ENCODE results near the gene SLC6A16. TPM values are rescaled to one million over a fixed set of nuclear protein-coding genes. Genes with fewer than 3 reads are reported as not detected.
"Not testable (repeated sequence)": the region's sequence is repeated elsewhere in the genome, so short reads cannot be mapped to it uniquely, and the experiment has no call there.

SLC6A16 gene
- total RNA-seq, 1 experiment from 2014 or later = 0.40 TPM

DNA sequence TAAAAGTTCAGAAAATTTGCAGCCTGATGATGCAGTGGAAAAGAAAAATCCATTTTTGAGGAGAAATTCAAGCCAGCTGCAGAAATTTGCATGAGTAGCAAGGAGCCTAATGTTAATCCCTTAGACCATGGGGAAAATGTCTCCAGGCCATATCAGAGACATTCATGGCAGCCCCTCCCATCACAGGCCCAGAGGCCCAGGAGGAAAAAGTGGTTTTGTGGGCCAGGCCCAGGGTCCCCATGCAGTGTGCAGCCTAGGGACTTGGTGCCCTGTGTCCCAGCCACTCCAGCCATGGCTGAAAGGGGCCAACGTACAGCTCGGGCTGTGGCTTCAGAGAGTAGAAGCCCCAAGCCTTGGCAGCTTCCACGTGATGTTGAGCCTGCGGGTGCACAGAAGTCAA lies 36.8 kb downstream of the SLC6A16 start:
- not testable (repeated sequence) for H3K4me3 ChIP-seq; H3K4me1 ChIP-seq; H3K36me3 ChIP-seq; H3K27me3 ChIP-seq; H3K9me3 ChIP-seq (replicated peaks); DNase-seq; H3K27ac ChIP-seq

DNA sequence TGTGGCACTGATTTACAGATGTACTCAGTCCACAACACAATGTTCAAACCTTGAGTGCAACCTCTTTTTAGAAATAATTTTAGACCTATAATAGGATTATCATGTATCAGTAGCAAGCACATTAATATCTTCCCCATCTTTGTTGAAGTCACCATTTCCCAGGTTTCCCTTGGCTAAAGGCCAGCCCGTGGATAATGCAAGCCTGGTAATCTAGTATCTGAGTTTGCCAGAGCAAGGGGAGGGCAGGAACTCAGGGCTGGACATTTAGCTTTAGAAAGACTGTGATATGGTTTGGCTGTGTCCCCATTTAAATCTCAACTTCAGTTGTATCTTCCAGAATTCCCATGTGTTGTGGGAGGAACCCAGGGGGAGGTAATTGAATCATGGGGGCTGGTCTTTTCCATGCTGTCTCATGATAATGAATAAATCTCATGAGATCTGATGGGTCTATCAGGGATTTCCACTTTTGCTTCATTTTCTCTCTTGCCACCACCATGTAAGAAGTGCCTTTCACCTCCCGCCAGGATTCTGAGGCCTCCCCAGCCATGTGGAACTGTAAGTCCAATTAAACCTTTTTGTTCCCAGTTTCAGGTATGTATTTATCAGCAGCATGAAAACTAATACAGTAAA lies 37.7 kb downstream of the SLC6A16 start:
- Histone ChIP-seq H3K27me3 (no peaks in the 10 kb centered on the region), H3K4me3 (no peak overlapping the region), H3K4me1 (no peaks in the 10 kb centered on the region), H3K36me3 (no peaks in the 10 kb centered on the region), H3K27ac (no peak overlapping the region), H3K9me3 (replicated peaks) (no peaks in the 10 kb centered on the region)
- no peak for DNase-seq

DNA sequence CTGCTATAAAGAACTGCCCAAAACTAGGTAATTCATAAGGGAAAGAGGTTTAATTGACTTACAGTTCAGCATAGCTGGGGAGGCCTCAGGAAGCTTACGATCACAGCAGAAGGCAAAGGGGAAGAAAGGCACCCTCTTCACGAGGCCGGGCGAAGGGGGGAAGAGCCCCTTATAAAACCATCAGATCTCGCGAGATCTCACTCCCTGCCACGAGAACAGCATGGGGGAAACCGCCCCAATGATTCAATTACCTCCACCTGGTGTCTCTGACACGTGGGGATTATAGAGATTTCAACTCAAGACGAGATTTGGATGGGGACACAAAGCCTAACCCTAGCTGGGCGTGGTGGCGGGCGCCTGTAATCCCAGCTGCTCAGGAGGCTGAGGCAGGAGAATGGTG lies 42.8 kb downstream of the SLC6A16 start:
- Histone ChIP-seq H3K4me3 (no peak overlapping the region), H3K36me3 (no peaks in the 10 kb centered on the region), H3K9me3 (replicated peaks) (no peaks in the 10 kb centered on the region), H3K4me1 (no peaks in the 10 kb centered on the region), H3K27ac (no peak overlapping the region), H3K27me3 (no peaks in the 10 kb centered on the region)
- no peak for DNase-seq

DNA sequence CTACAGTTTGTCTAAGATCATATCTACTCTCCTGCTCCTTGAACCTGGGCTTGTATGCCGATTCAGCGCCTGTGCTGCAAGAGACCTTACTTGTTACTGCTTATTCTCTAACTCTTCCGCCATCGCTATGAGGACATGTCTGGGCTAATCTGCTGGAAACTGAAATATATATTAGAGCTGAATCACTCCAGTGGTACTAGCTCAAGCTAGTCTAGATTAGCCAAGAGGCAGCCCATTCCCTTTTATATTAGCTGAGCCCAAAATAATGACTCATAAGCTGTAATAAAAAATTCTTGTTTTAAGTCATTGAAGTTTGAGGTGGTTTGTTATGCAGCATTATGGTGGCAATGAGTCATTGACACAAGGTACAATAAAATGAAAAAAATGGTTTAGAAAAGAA lies 52.8 kb downstream of the SLC6A16 start:
- no peaks in the 10 kb centered on the region for H3K4me1 ChIP-seq
- no peak overlapping the region for H3K4me3 ChIP-seq
- DNase-seq = no peak
- H3K36me3 ChIP-seq = no peaks in the 10 kb centered on the region
- no peaks in the 10 kb centered on the region for H3K27me3 ChIP-seq
- no peaks in the 10 kb centered on the region for H3K9me3 ChIP-seq (replicated peaks)
- no peak overlapping the region for H3K27ac ChIP-seq

DNA sequence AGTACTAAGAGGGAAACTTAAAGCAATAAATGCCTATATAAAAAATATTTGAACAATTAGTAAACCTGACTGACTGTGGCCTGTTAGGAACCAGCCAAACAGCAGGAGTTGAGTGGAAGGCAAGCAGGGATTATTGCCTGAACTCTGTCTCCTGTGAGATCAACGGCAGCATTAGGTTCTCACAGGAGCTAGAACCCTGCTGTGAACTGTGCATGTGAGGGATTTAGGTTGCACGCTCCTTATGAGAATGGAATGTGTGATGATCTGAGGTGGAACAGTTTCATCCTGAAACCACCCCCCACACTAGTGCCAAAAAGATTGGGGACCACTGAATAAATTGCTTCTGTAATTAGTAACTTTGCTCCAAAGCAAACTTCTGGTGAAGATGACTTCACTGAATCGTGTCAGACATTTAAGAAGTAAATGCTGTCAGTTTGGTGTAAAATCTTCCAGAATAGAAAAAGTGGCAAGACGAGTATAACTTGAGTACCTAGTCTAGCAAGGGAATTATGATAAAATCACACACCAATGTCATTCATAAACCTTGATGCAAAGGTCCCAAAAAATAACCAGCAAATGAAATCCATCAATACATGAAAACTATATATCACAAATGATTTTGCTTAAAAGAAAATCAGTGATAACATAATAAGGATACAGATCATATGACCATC lies 53.8 kb downstream of the SLC6A16 start:
- Histone ChIP-seq H3K36me3 (no peaks in the 10 kb centered on the region), H3K27ac (no peak overlapping the region), H3K4me3 (no peak overlapping the region), H3K9me3 (replicated peaks) (no peaks in the 10 kb centered on the region), H3K27me3 (no peaks in the 10 kb centered on the region), H3K4me1 (no peaks in the 10 kb centered on the region)
- peak in 1 of 2 experiments; percentile 24 for DNase-seq

DNA sequence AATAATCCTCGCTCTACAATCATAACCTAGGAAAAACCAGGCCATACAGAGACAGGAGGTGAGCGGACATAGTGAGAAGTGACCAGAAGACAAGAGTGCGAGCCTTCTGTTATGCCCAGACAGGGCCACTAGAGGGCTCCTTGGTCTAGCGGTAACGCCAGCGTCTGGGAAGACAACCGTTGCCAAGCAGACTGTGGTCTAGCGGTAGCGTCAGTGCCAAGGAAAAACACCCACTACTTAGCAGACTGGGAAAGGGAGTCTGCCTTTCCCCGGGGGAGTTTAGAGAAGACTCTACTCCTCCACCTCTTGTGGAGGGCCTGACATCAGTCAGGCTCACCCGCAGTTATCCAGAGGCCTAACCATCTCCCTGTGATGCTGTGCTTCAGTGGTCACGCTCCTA lies 58.6 kb downstream of the SLC6A16 start:
- peak; percentile 46 to 47 for DNase-seq
- H3K9me3 ChIP-seq (replicated peaks); H3K36me3 ChIP-seq; H3K27me3 ChIP-seq; H3K4me1 ChIP-seq; H3K4me3 ChIP-seq; H3K27ac ChIP-seq: not testable (repeated sequence)

DNA sequence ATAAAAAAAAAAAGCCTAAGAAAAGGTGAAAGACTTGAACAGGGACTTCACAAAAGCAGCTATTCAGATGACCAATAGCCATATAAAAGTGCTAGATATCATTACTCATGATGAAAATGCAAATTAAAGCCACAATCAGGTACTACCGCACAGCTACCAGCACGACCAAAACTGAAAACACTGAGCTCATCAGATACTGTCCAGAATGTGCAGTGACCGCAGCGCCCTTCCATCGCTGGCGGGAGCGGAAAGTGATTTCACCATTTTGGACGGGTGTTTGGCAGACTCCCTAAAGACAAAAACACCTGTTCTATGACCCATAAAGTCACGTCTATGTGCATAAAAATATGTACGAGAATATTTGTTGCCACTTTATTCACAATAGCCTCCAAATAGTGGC lies 60.7 kb downstream of the SLC6A16 start:
- Histone ChIP-seq H3K4me3 (no peak overlapping the region), H3K27ac (no peak overlapping the region), H3K4me1 (no peaks in the 10 kb centered on the region), H3K9me3 (replicated peaks) (no peaks in the 10 kb centered on the region), H3K36me3 (no peaks in the 10 kb centered on the region), H3K27me3 (no peaks in the 10 kb centered on the region)
- DNase-seq = no peak

DNA sequence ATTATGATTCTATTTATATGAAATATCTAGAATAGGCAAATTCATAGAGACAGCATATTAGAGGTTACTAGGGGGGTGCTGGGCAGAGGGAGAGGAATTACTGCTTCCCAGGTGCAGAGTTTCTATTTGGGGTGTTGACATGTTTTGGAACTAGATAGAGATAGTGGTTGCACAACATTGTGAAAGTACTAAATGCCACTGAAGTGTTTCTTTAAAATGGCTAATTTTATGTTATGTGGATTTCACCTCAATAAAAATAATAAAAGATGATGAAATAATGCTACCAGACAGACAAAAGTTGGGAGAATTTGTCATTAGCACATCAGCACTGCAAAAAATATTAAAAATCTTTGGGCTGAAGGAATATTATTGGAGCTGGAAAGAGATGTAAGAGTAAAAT lies 63.4 kb downstream of the SLC6A16 start:
- H3K4me3 ChIP-seq = no peak overlapping the region
- DNase-seq = no peak
- peaks cover 8% of the 10 kb centered on the region for H3K9me3 ChIP-seq (replicated peaks)
- no peaks in the 10 kb centered on the region for H3K4me1 ChIP-seq
- no peaks in the 10 kb centered on the region for H3K36me3 ChIP-seq
- H3K27ac ChIP-seq = no peak overlapping the region
- no peaks in the 10 kb centered on the region for H3K27me3 ChIP-seq

DNA sequence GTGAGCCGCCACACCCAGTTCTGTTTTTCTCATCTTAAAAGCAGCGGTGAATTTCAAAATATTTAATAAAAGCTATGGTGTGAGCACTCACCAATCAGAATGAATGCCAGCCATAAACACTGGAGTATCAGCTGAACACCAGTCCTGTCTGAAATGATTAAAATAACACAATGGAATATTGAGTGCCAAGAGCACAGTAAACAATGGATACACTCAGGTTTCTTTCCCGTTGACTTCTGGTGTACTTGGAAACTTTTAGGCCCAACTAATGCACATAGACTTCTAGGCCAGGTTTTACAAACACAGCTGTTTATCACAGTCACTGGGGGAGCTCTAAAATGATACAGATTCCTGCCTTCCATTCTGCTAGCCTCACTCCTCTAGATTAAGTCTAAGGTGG lies 68.3 kb downstream of the SLC6A16 start:
- peaks cover 8% of the 10 kb centered on the region for H3K9me3 ChIP-seq (replicated peaks)
- no peaks in the 10 kb centered on the region for H3K36me3 ChIP-seq
- no peak overlapping the region for H3K4me3 ChIP-seq
- H3K27ac ChIP-seq = no peak overlapping the region
- DNase-seq = no peak
- no peaks in the 10 kb centered on the region for H3K4me1 ChIP-seq
- no peaks in the 10 kb centered on the region for H3K27me3 ChIP-seq

DNA sequence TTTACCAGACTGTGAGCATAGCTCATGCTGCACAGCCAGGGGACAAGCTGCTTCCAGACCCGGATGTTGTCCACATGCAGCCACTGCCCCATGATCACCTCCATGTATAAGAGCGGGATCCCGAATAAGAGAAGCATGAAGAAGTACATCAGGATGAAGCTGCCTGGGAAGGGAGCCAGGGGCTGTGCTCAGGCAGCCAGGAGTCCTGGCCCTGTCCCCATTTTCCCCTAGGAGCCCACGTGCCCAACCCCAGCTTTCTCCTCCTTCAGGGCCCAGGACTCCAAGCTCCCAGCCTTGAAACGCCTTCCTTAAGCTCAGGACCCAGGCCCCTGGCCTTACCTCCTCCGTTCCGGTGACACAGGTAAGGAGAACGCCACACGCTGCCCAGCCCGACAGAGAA lies 69.3 kb downstream of the SLC6A16 start:
- H3K36me3 ChIP-seq = no peaks in the 10 kb centered on the region
- no peak for DNase-seq
- H3K4me3 ChIP-seq = no peak overlapping the region
- no peaks in the 10 kb centered on the region for H3K27me3 ChIP-seq
- no peak overlapping the region for H3K27ac ChIP-seq
- no peaks in the 10 kb centered on the region for H3K4me1 ChIP-seq
- peaks cover 8% of the 10 kb centered on the region for H3K9me3 ChIP-seq (replicated peaks)

DNA sequence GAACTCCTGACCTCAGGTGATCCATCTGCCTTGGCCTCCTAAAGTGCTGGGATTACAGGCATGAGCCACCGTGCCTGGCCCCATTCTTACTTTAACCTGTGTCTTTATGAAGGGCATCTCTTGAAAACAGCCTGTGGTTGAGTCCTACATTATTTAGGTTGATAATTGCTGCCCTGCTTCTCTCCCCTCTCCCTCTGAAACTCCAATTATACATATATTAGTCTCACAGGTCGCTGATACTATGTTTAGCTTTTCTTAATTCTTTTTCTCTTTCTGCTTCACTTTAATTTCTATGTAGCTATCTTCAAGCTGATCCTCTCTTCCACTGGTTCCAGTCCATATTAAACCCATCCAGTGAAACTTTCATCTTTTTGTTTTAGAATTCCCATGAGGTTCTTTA lies 75.1 kb downstream of the SLC6A16 start:
- no peaks in the 10 kb centered on the region for H3K36me3 ChIP-seq
- no peaks in the 10 kb centered on the region for H3K27me3 ChIP-seq
- DNase-seq = no peak
- H3K4me3 ChIP-seq = no peak overlapping the region
- no peaks in the 10 kb centered on the region for H3K9me3 ChIP-seq (replicated peaks)
- no peaks in the 10 kb centered on the region for H3K4me1 ChIP-seq
- no peak overlapping the region for H3K27ac ChIP-seq

DNA sequence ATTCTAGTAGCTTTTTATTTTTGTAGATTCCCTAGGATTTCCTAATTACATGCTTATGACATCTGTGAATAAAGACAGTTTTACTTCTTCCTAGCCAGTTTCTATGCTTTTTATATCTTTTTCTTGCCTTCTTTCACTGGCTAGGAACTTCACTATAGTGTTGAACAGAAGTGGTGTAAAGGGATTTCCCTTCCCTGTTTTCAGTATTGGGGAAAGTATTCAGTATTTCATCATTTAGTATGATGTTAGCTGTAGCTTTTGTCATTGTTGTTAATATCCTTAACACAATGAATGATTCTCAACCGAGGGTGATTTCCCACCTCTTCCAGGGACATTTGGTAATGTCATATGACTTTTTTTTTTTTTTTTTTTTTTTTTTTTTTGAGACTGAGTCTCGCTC lies 77.3 kb downstream of the SLC6A16 start:
- Histone ChIP-seq H3K27ac (no peak overlapping the region), H3K4me1 (no peaks in the 10 kb centered on the region), H3K9me3 (replicated peaks) (no peaks in the 10 kb centered on the region), H3K27me3 (no peaks in the 10 kb centered on the region), H3K36me3 (no peaks in the 10 kb centered on the region), H3K4me3 (no peak overlapping the region)
- DNase-seq = no peak

DNA sequence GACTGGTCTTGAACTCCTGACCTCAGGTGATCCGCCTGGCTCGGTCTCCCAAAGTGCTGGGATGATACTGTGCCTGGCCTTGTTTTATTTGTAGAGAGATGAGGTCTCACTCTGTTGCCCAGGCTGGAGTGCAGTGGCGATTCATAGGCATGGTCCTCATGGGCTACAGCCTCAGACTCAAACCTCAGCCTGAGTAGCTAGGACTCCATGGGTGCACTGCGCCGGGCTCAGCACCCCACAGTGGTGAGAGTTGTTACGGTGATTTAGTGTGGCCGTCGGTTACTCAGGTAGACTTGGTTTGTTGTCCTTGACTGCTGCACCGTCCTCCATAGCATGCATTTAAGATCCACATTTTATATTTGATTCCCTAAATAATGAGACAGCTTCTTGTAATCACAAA lies 80.7 kb downstream of the SLC6A16 start:
- H3K27me3 ChIP-seq = no peaks in the 10 kb centered on the region

DNA sequence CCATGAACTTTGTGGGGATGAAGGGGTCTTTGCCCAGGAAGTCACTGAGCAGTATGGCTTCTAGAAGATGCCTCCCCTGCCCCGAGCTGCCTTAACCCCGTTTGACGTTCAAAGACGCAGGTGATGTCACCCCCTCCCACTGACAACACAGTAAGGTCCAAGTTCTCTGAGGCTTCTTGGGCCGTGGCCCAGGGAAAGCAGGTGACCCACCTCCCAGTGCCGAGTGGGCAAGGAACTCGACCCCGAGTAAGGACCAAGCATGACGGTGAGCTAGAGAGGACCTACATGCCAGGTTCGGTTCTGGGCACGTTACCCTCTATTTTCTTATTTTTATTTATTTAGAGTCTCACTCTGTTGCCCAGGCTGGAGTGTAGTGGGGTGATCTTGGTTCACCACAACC lies 81.3 kb downstream of the SLC6A16 start:
- no peak overlapping the region for H3K27ac ChIP-seq
- no peak for DNase-seq
- H3K9me3 ChIP-seq (replicated peaks) = no peaks in the 10 kb centered on the region
- H3K27me3 ChIP-seq = no peaks in the 10 kb centered on the region
- no peaks in the 10 kb centered on the region for H3K36me3 ChIP-seq
- H3K4me3 ChIP-seq = no peak overlapping the region
- H3K4me1 ChIP-seq = no peaks in the 10 kb centered on the region

More for the DNA sequence above, 80.7 kb downstream of the SLC6A16 start:
- H3K27ac ChIP-seq = no peak overlapping the region
- H3K4me1 ChIP-seq = no peaks in the 10 kb centered on the region
- no peaks in the 10 kb centered on the region for H3K36me3 ChIP-seq
- DNase-seq = no peak
- H3K4me3 ChIP-seq = no peak overlapping the region
- H3K9me3 ChIP-seq (replicated peaks) = no peaks in the 10 kb centered on the region

DNA sequence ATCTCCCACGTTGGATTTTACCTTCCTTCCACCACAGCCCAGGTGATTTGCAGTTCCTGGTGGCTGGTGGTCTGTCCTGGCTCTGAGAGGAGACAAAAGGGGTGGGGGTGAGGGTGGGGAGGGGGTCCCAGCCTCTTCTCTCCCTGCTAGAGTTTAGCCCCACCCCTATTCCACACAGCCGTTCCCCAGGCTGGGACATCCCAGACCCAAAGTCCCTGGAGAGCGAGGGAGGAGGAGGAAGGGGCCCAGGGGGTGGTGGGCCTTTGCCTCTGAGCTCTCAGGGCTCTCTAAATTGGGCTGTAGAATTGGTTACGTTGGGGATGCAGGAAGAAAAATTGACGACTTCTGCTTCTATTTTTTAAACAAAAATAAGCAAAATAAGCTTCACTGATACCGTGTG lies 81.9 kb downstream of the SLC6A16 start:
- Histone ChIP-seq H3K4me3 (no peak overlapping the region), H3K36me3 (no peaks in the 10 kb centered on the region), H3K9me3 (replicated peaks) (no peaks in the 10 kb centered on the region), H3K4me1 (no peaks in the 10 kb centered on the region), H3K27me3 (no peaks in the 10 kb centered on the region), H3K27ac (no peak overlapping the region)
- no peak for DNase-seq

DNA sequence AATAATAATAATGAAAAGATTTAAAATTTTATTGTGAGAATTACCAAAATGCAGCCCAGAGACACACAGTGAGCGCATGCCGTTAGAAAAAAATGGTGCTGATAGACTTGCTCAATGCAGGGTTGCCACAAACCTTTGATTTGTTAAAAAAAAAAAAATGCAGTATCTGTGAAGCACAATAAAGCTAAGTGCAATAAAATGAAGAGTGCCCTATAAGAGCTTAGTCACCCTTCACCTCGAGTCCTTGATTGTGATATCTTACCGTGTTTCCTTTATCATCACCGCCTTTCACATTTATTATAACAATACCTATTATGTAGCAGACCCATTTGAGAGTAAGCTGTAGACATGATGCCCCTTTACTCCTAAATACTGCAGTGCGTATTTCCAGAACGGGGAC lies 83.2 kb downstream of the SLC6A16 start:
- no peaks in the 10 kb centered on the region for H3K36me3 ChIP-seq
- DNase-seq = no peak

More for the DNA sequence above, 83.2 kb downstream of the SLC6A16 start:
- Histone ChIP-seq H3K27ac (no peak overlapping the region), H3K4me1 (no peaks in the 10 kb centered on the region), H3K9me3 (replicated peaks) (no peaks in the 10 kb centered on the region), H3K27me3 (no peaks in the 10 kb centered on the region), H3K4me3 (no peak overlapping the region)

All from SJCRH30 (cell line).